Nephron progenitor cell (in vitro differentiated cells): Measurements from ENCODE around the gene EIF4A3.
A peak's percentile ranks its signal among the peaks of the same experiment; 100 is the strongest.

Experiments used
- DNase-seq: peaks from one replicate; pipeline ENCODE4 v3.0.0; 2021
- H3K27ac Mint-ChIP-seq: 2 replicates; pipeline ENCODE4 v1.8.0; 2021; ENCODE audit warnings: mild to moderate bottlenecking, moderate library complexity, mixed read lengths
- H3K27me3 Mint-ChIP-seq: 2 replicates; pipeline ENCODE4 v1.8.0; 2021; ENCODE audit warnings: mild to moderate bottlenecking, low read depth, mixed read lengths; ENCODE audit not compliant: poor library complexity
- H3K36me3 Mint-ChIP-seq: 2 replicates; pipeline ENCODE4 v1.8.0; 2021; ENCODE audit warnings: low read depth, mixed read lengths
- H3K4me1 Mint-ChIP-seq: 2 replicates; pipeline ENCODE4 v1.8.0; 2021; ENCODE audit warnings: mixed read lengths
- H3K4me3 Mint-ChIP-seq: 2 replicates; pipeline ENCODE4 v1.8.0; 2021; ENCODE audit warnings: mild to moderate bottlenecking, moderate library complexity, mixed read lengths
- H3K9me3 Mint-ChIP-seq: 2 replicates; pipeline ENCODE4 v1.8.0; 2021; ENCODE audit warnings: mild to moderate bottlenecking, moderate library complexity, mixed read lengths
- CTCF ChIP-seq: fragments of 200-600 bp; sonication (generic); IDR thresholded peaks from 2 replicates; pipeline ENCODE4 v1.5.0; 2021; ENCODE audit warnings: antibody characterized with exemption

EIF4A3 gene

DNA sequence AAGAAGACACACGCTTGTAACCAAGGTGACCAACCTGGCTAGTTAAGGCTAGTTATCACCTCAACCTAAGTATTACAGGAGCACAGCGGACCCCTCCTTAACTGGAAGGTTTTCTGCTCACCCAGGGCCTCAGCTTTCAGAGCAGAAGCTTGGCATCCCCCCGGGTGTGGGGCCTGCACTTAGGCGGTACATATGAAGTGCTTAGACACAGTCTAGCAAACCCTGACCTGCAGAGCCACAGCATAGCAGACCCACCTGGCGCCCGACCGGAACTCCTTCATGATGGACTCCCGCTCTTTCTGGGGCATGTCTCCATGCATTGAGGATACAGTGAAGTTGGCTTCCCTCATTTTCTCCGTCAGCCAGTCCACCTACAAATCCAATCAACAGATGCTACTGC, 9.8 kb downstream of the EIF4A3 start:
- Mint-ChIP-seq H3K27ac (no peak overlapping the region), H3K9me3 (no peaks in the 10 kb centered on the region), H3K36me3 (peaks cover 90% of the 10 kb centered on the region), H3K4me1 (peaks cover 5% of the 10 kb centered on the region), H3K27me3 (peaks cover 2% of the 10 kb centered on the region), H3K4me3 (no peak overlapping the region)
- no peak for DNase-seq
- TF ChIP-seq CTCF: no peak

- H3K36me3 Mint-ChIP-seq: peaks cover 55% of the 10 kb centered on the region
- H3K27ac Mint-ChIP-seq: no peak overlapping the region
- H3K27me3 Mint-ChIP-seq: peaks cover 5% of the 10 kb centered on the region
- DNase-seq: no peak
- no peak for TF ChIP-seq CTCF
- H3K9me3 Mint-ChIP-seq: no peaks in the 10 kb centered on the region
- H3K4me3 Mint-ChIP-seq: no peak overlapping the region
- peaks cover 5% of the 10 kb centered on the region for H3K4me1 Mint-ChIP-seq
These were observed 13.3 kb downstream of the EIF4A3 start for GRCh38 chr17:80133626-80133970.

- Mint-ChIP-seq H3K4me1 (peaks cover 2% of the 10 kb centered on the region), H3K4me3 (no peak overlapping the region), H3K9me3 (no peaks in the 10 kb centered on the region), H3K27ac (peak overlapping the region; percentile 85), H3K27me3 (peaks cover 6% of the 10 kb centered on the region), H3K36me3 (peaks cover 49% of the 10 kb centered on the region)
- no peak for TF ChIP-seq CTCF
- DNase-seq: no peak
These were observed 13.9 kb downstream of the EIF4A3 start for GRCh38 chr17:80132906-80133625.

DNA sequence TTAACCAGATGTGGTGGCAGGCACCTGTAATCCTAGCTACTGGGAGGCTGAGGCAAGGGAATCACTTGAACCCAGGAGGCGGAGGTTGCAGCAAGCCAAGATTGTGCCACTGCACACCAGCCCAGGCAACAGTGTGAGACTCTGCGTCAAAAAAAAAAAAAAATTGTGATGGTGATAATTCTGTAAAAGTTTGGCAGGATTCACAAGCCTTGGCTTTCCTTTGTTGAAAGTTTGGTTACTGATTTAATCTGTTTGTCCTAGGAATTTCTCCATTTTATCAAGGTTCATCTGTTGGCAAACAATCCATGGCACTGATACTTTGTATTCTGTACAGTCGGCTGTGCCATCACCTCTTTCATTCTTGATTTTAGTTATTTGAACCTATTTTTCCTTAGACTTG, 15.9 kb downstream of the EIF4A3 start:
- H3K36me3 Mint-ChIP-seq: peaks cover 28% of the 10 kb centered on the region
- no peak overlapping the region for H3K4me3 Mint-ChIP-seq
- H3K9me3 Mint-ChIP-seq: no peaks in the 10 kb centered on the region
- no peak for TF ChIP-seq CTCF
- H3K4me1 Mint-ChIP-seq: peaks cover 5% of the 10 kb centered on the region
- DNase-seq: no peak
- peaks cover 11% of the 10 kb centered on the region for H3K27me3 Mint-ChIP-seq
- H3K27ac Mint-ChIP-seq: no peak overlapping the region

DNA sequence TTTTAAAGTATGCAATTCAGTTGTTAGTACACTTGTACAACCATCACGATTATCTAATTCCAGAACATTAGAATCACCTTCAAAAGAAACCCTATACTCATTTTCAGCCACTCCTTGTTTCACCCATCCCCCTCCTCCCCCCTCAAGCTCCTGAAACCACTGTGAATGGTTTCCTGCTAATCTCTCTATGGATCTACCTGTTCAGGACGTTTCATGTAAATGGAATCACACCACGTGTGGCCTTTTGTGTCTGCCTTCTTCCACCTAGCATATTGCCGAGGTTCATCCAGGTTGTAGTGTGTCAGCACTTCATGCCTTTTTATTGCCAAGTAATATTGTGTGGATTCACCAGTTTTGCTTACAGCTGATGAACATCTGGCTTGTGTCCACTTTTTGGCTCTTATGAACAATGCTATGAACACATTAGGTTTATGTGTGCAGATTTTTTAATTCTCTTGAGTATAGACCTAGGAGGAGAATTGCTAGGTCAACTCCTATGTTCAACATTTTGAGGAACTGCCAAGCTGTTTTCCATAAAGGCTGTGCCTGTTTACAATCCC, 17.8 kb downstream of the EIF4A3 start:
- no peak overlapping the region for H3K27ac Mint-ChIP-seq
- no peak for TF ChIP-seq CTCF
- H3K4me1 Mint-ChIP-seq: peaks cover 12% of the 10 kb centered on the region
- no peaks in the 10 kb centered on the region for H3K9me3 Mint-ChIP-seq
- peaks cover 15% of the 10 kb centered on the region for H3K27me3 Mint-ChIP-seq
- H3K36me3 Mint-ChIP-seq: peaks cover 12% of the 10 kb centered on the region
- no peak overlapping the region for H3K4me3 Mint-ChIP-seq
- no peak for DNase-seq

GRCh38 chr17:80126449-80126715, 20.5 kb downstream of the EIF4A3 start:
- DNase-seq: no peak
- Mint-ChIP-seq H3K36me3 (no peaks in the 10 kb centered on the region), H3K27ac (no peak overlapping the region), H3K9me3 (no peaks in the 10 kb centered on the region), H3K27me3 (peaks cover 12% of the 10 kb centered on the region), H3K4me3 (no peak overlapping the region), H3K4me1 (peaks cover 16% of the 10 kb centered on the region)
- no peak for TF ChIP-seq CTCF
